NOMO-1 treated with dmso at 0.1 percent for 144 hours (cell line): Measurements from ENCODE around the gene KCNJ6.
"Not testable (repeated sequence)": the region's sequence is repeated elsewhere in the genome, so short reads cannot be mapped to it uniquely, and the experiment has no call there.

Experiments used
- DNase-seq: peaks from one replicate; lab custom pipeline; 2025; ENCODE audit not compliant: unreplicated experiment; lab: John Stamatoyannopoulos, UW

The KCNJ6 gene

GRCh38 chr21:37655611-37656300, 260.5 kb downstream of the KCNJ6 start:
- DNase-seq: no peak

GRCh38 chr21:37654596-37654995, 261.7 kb downstream of the KCNJ6 start:
- DNase-seq: no peak

GRCh38 chr21:37653201-37653600, 263.1 kb downstream of the KCNJ6 start:
- DNase-seq: no peak

- no peak for DNase-seq
Measured at GRCh38 chr21:37647781-37648180, 268.5 kb downstream of the KCNJ6 start.

GRCh38 chr21:37646761-37647160, 269.5 kb downstream of the KCNJ6 start:
- not testable (repeated sequence) for DNase-seq

GRCh38 chr21:37645848-37646247, 270.4 kb downstream of the KCNJ6 start:
- DNase-seq: no peak

GRCh38 chr21:37644636-37645035, 271.6 kb downstream of the KCNJ6 start:
- DNase-seq: no peak

GRCh38 chr21:37643862-37644261, 272.4 kb downstream of the KCNJ6 start:
- DNase-seq: not testable (repeated sequence)

GRCh38 chr21:37642493-37642892, 273.8 kb downstream of the KCNJ6 start:
- DNase-seq: no peak

- no peak for DNase-seq
Measured at GRCh38 chr21:37639756-37640155, 276.5 kb downstream of the KCNJ6 start.

- no peak for DNase-seq
Measured at GRCh38 chr21:37636152-37636860, 280.0 kb downstream of the KCNJ6 start.

GRCh38 chr21:37631319-37632117, 284.7 kb downstream of the KCNJ6 start:
- DNase-seq: no peak

- DNase-seq: no peak
Measured at GRCh38 chr21:37630872-37631271, 285.4 kb downstream of the KCNJ6 start.

- no peak for DNase-seq
Measured at GRCh38 chr21:37628362-37628761, 287.9 kb downstream of the KCNJ6 start.

- DNase-seq: no peak
Measured at GRCh38 chr21:37627561-37627960, 288.7 kb downstream of the KCNJ6 start.

GRCh38 chr21:37627074-37627473, 289.2 kb downstream of the KCNJ6 start:
- no peak for DNase-seq

GRCh38 chr21:37626320-37626719, 289.9 kb downstream of the KCNJ6 start:
- no peak for DNase-seq

GRCh38 chr21:37623689-37624088, 292.6 kb downstream of the KCNJ6 start:
- DNase-seq: no peak

- DNase-seq: no peak
Measured at GRCh38 chr21:37623183-37623582, 293.1 kb downstream of the KCNJ6 start.

GRCh38 chr21:37622755-37623154, 293.5 kb downstream of the KCNJ6 start:
- no peak for DNase-seq

- no peak for DNase-seq
Measured at GRCh38 chr21:37620401-37620800, 295.9 kb downstream of the KCNJ6 start.

- DNase-seq: no peak
Measured at GRCh38 chr21:37619464-37619974, 296.7 kb downstream of the KCNJ6 start.
